ENCODE results near the gene ELL.

The ELL gene

DNA sequence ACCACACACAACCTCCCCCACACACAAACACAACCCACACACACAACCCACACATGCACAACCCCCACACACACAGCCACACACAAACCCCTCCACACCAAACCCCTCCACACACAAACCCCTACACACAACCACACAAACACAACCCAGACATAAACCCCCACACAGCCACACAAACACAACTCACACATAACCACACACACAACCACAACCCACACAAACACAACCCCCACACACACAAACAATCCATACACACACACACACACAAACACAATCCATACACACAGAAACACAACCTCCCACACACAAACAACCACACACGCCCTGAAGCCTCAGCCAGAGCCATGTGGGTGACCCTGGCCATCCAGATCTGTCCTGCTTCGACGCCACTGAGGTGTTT lies 53.9 kb downstream of the ELL start:
- Histone ChIP-seq H3K9ac (ENCODE audit: low read length in 2 of 2) (no peak overlapping the region), H3K4me3 (ENCODE audit: low read length in 2 of 2) (no peak overlapping the region), H3K27ac (ENCODE audit: low read length) (no peak overlapping the region), H3K9me3 (ENCODE audit: control insufficient read depth in 2 of 2, low read length in 2 of 2) (no peaks in the 10 kb centered on the region), H3K4me1 (ENCODE audit: control insufficient read depth, insufficient read depth, low read length) (peaks cover 49% of the 10 kb centered on the region), H3K27me3 (ENCODE audit: control insufficient read depth in 1 of 2, insufficient read depth in 2 of 2, low read length in 2 of 2) (no peaks in the 10 kb centered on the region), H3K36me3 (ENCODE audit: control insufficient read depth in 2 of 2, insufficient read depth in 2 of 2, low read length in 2 of 2) (peaks cover 0 to 2% of the 10 kb centered on the region in 2 donors)

DNA sequence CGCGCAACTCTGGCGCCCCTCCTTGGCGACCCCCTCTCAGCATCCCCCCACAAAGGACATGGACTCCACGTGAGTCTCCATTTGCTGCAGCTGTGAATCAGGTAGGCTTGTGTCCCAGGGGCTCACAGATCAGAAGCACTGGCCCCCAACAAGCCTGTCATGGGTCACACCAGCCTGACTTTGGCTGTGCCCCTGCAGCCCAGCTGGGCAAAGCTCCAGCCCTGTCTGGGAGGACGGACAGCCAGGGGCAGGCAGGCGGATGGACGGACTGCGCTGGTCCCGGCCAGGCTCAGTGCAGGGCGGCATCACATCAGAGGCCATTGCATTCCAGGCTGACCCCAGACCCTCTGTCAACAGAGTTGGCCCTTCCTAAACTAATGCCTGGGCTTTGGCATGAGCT lies 55.5 kb downstream of the ELL start:
- no peak overlapping the region for H3K4me3 ChIP-seq (ENCODE audit: low read length in 2 of 2)
- peaks cover 0 to 5% of the 10 kb centered on the region in 2 donors for H3K36me3 ChIP-seq (ENCODE audit: control insufficient read depth in 2 of 2, insufficient read depth in 2 of 2, low read length in 2 of 2)
- no peaks in the 10 kb centered on the region for H3K9me3 ChIP-seq (ENCODE audit: control insufficient read depth in 2 of 2, low read length in 2 of 2)
- H3K27me3 ChIP-seq (ENCODE audit: control insufficient read depth in 1 of 2, insufficient read depth in 2 of 2, low read length in 2 of 2) = no peaks in the 10 kb centered on the region
- H3K9ac ChIP-seq (ENCODE audit: low read length in 2 of 2) = no peak overlapping the region
- H3K27ac ChIP-seq (ENCODE audit: low read length) = peak overlapping the region; percentile 81
- peaks cover 54% of the 10 kb centered on the region for H3K4me1 ChIP-seq (ENCODE audit: control insufficient read depth, insufficient read depth, low read length)

DNA sequence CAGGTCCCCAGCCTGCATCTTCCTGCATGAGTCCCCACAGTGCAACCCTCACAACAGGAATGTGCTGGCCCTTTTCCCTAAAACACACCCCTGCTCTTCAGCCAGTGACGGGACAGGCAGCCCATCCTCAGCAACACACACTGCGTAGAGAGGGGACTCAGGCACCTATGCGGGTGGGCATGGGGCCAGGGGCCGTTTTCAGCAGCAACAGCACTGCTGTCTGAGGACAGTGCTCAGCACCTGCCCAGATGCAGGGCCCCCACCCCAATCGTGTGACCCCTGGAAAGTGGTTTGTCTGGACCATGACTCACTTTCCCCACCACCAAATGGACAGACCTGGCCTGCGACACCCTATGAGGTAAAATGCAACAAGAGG lies 55.9 kb downstream of the ELL start:
- H3K9ac ChIP-seq (ENCODE audit: low read length in 2 of 2) = no peak overlapping the region
- H3K36me3 ChIP-seq (ENCODE audit: control insufficient read depth in 2 of 2, insufficient read depth in 2 of 2, low read length in 2 of 2) = peaks cover 4 to 8% of the 10 kb centered on the region in 2 donors

GRCh38 chr19:18465214-18465963 lies 56.5 kb downstream of the ELL start:
- Histone ChIP-seq H3K9me3 (ENCODE audit: control insufficient read depth in 2 of 2, low read length in 2 of 2) (no peaks in the 10 kb centered on the region), H3K27me3 (ENCODE audit: control insufficient read depth in 1 of 2, insufficient read depth in 2 of 2, low read length in 2 of 2) (no peaks in the 10 kb centered on the region), H3K27ac (ENCODE audit: low read length) (peak overlapping the region; percentile 81), H3K36me3 (ENCODE audit: control insufficient read depth in 2 of 2, insufficient read depth in 2 of 2, low read length in 2 of 2) (peaks cover 8 to 12% of the 10 kb centered on the region in 2 donors), H3K4me1 (ENCODE audit: control insufficient read depth, insufficient read depth, low read length) (peaks cover 61% of the 10 kb centered on the region), H3K4me3 (ENCODE audit: low read length in 2 of 2) (peak overlapping the region; percentile 46 to 60), H3K9ac (ENCODE audit: low read length in 2 of 2) (peak overlapping the region; percentile 51 to 54)

More for the DNA sequence above, 55.9 kb downstream of the ELL start:
- H3K4me3 ChIP-seq (ENCODE audit: low read length in 2 of 2) = no peak overlapping the region
- H3K9me3 ChIP-seq (ENCODE audit: control insufficient read depth in 2 of 2, low read length in 2 of 2) = no peaks in the 10 kb centered on the region
- no peaks in the 10 kb centered on the region for H3K27me3 ChIP-seq (ENCODE audit: control insufficient read depth in 1 of 2, insufficient read depth in 2 of 2, low read length in 2 of 2)
- peaks cover 58% of the 10 kb centered on the region for H3K4me1 ChIP-seq (ENCODE audit: control insufficient read depth, insufficient read depth, low read length)
- peak overlapping the region; percentile 81 for H3K27ac ChIP-seq (ENCODE audit: low read length)

- H3K9me3 ChIP-seq (ENCODE audit: control insufficient read depth in 2 of 2, low read length in 2 of 2) = no peaks in the 10 kb centered on the region
- peak overlapping the region; percentile 81 for H3K27ac ChIP-seq (ENCODE audit: low read length)
- H3K4me1 ChIP-seq (ENCODE audit: control insufficient read depth, insufficient read depth, low read length) = peaks cover 61% of the 10 kb centered on the region
- H3K4me3 ChIP-seq (ENCODE audit: low read length in 2 of 2) = peak overlapping the region; percentile 46 to 60
- peak overlapping the region; percentile 51 to 54 for H3K9ac ChIP-seq (ENCODE audit: low read length in 2 of 2)
- peaks cover 10 to 12% of the 10 kb centered on the region in 2 donors for H3K36me3 ChIP-seq (ENCODE audit: control insufficient read depth in 2 of 2, insufficient read depth in 2 of 2, low read length in 2 of 2)
- H3K27me3 ChIP-seq (ENCODE audit: control insufficient read depth in 1 of 2, insufficient read depth in 2 of 2, low read length in 2 of 2) = no peaks in the 10 kb centered on the region
Measured at GRCh38 chr19:18464646-18465045, 57.2 kb downstream of the ELL start.

DNA sequence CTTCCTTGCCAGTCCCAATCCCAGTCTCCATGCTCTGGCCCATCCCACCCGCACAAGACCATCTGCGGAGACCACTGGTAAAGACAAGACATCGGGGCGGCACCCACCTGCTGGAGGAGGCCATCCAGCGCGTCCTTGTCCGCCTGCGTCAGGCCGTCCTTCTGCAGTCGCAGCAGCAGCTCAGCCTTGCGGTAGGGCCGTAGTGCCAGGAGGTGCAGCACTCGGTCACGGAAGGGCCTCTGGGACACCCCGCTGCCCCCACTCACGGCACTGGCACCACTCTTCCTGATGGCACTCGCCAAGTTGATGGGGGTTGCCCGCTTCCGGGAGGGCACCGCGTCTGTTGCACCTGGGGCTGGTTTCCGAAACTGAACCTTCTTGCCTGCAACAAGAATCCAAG lies 60.4 kb downstream of the ELL start:
- Histone ChIP-seq H3K27ac (ENCODE audit: low read length) (peak overlapping the region; percentile 75), H3K9me3 (ENCODE audit: control insufficient read depth in 2 of 2, low read length in 2 of 2) (no peaks in the 10 kb centered on the region)

DNA sequence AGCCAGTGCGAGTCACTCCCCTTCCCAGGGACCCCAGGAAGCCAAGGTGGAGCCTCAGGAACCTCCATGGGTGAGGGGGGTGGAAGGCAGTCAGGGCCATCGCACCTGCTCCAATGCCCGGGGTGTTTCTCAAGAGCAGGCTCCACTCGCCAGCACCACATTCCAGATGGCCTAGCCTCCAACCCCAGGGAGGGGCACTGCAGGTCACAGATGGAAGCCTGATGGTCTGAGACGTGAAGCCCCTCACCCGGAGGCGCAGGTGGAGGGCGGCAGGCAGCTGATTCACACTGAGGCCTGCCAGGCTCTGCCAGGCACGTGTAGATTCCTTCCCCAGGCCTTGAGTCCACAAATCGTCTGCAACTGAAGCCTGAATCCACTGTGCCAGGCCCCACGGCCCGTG lies 61.0 kb downstream of the ELL start:
- Histone ChIP-seq H3K4me1 (ENCODE audit: control insufficient read depth, insufficient read depth, low read length) (peaks cover 63% of the 10 kb centered on the region), H3K36me3 (ENCODE audit: control insufficient read depth in 2 of 2, insufficient read depth in 2 of 2, low read length in 2 of 2) (peaks cover 14 to 15% of the 10 kb centered on the region in 2 donors), H3K9me3 (ENCODE audit: control insufficient read depth in 2 of 2, low read length in 2 of 2) (no peaks in the 10 kb centered on the region), H3K27ac (ENCODE audit: low read length) (peak overlapping the region; percentile 75), H3K4me3 (ENCODE audit: low read length in 2 of 2) (no peak overlapping the region), H3K9ac (ENCODE audit: low read length in 2 of 2) (no peak overlapping the region), H3K27me3 (ENCODE audit: control insufficient read depth in 1 of 2, insufficient read depth in 2 of 2, low read length in 2 of 2) (no peaks in the 10 kb centered on the region)

More for the DNA sequence above, 60.4 kb downstream of the ELL start:
- Histone ChIP-seq H3K27me3 (ENCODE audit: control insufficient read depth in 1 of 2, insufficient read depth in 2 of 2, low read length in 2 of 2) (no peaks in the 10 kb centered on the region), H3K4me3 (ENCODE audit: low read length in 2 of 2) (no peak overlapping the region), H3K9ac (ENCODE audit: low read length in 2 of 2) (no peak overlapping the region), H3K36me3 (ENCODE audit: control insufficient read depth in 2 of 2, insufficient read depth in 2 of 2, low read length in 2 of 2) (peaks cover 12 to 14% of the 10 kb centered on the region in 2 donors), H3K4me1 (ENCODE audit: control insufficient read depth, insufficient read depth, low read length) (peaks cover 63% of the 10 kb centered on the region)

- H3K9ac ChIP-seq (ENCODE audit: low read length in 2 of 2) = no peak overlapping the region
- no peak overlapping the region for H3K4me3 ChIP-seq (ENCODE audit: low read length in 2 of 2)
- H3K36me3 ChIP-seq (ENCODE audit: control insufficient read depth in 2 of 2, insufficient read depth in 2 of 2, low read length in 2 of 2) = peaks cover 14 to 18% of the 10 kb centered on the region in 2 donors
- H3K9me3 ChIP-seq (ENCODE audit: control insufficient read depth in 2 of 2, low read length in 2 of 2) = no peaks in the 10 kb centered on the region
- H3K27me3 ChIP-seq (ENCODE audit: control insufficient read depth in 1 of 2, insufficient read depth in 2 of 2, low read length in 2 of 2) = no peaks in the 10 kb centered on the region
- peaks cover 42% of the 10 kb centered on the region for H3K4me1 ChIP-seq (ENCODE audit: control insufficient read depth, insufficient read depth, low read length)
- H3K27ac ChIP-seq (ENCODE audit: low read length) = peak overlapping the region; percentile 55
Measured at GRCh38 chr19:18457483-18458331, 64.2 kb downstream of the ELL start.

DNA sequence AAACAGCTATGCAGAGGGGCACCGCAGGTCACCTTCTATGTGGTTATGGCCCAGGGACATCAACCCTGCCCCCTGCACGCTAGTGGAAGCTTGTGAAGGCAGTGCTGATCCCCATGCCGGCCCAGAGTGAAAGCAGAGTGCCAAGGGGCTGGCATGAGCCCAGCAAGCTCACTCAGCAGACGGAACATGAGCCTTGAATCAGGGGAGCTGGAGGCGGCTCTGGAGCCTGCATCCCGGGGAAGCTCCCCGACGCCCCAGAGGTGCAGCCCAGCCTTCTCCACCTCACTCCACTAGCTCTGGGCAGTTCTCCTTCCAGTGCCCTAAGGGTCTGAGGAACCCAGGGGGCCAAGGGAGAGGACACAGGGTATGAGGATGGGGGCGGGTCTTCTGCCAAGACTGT lies 64.9 kb downstream of the ELL start:
- Histone ChIP-seq H3K27me3 (ENCODE audit: control insufficient read depth in 1 of 2, insufficient read depth in 2 of 2, low read length in 2 of 2) (no peaks in the 10 kb centered on the region), H3K27ac (ENCODE audit: low read length) (peak overlapping the region; percentile 55), H3K36me3 (ENCODE audit: control insufficient read depth in 2 of 2, insufficient read depth in 2 of 2, low read length in 2 of 2) (peaks cover 14 to 18% of the 10 kb centered on the region in 2 donors)

GRCh38 chr19:18456279-18456678 lies 65.6 kb downstream of the ELL start:
- H3K27me3 ChIP-seq (ENCODE audit: control insufficient read depth in 1 of 2, insufficient read depth in 2 of 2, low read length in 2 of 2) = no peaks in the 10 kb centered on the region
- peaks cover 38% of the 10 kb centered on the region for H3K4me1 ChIP-seq (ENCODE audit: control insufficient read depth, insufficient read depth, low read length)
- no peaks in the 10 kb centered on the region for H3K9me3 ChIP-seq (ENCODE audit: control insufficient read depth in 2 of 2, low read length in 2 of 2)
- peaks cover 9 to 17% of the 10 kb centered on the region in 2 donors for H3K36me3 ChIP-seq (ENCODE audit: control insufficient read depth in 2 of 2, insufficient read depth in 2 of 2, low read length in 2 of 2)
- peak overlapping the region in 1 of 2 donors; percentile 6 for H3K9ac ChIP-seq (ENCODE audit: low read length in 2 of 2)
- H3K27ac ChIP-seq (ENCODE audit: low read length) = peak overlapping the region; percentile 55
- H3K4me3 ChIP-seq (ENCODE audit: low read length in 2 of 2) = no peak overlapping the region

More for the DNA sequence above, 64.9 kb downstream of the ELL start:
- Histone ChIP-seq H3K4me3 (ENCODE audit: low read length in 2 of 2) (no peak overlapping the region), H3K4me1 (ENCODE audit: control insufficient read depth, insufficient read depth, low read length) (peaks cover 42% of the 10 kb centered on the region), H3K9ac (ENCODE audit: low read length in 2 of 2) (peak overlapping the region; percentile 6 to 13), H3K9me3 (ENCODE audit: control insufficient read depth in 2 of 2, low read length in 2 of 2) (no peaks in the 10 kb centered on the region)
